Ishikawa (cell line): ENCODE data around the gene KCNJ8.

Experiments used
- EGR1 ChIP-seq: IDR thresholded peaks from 2 replicates; pipeline ENCODE4 v1.6.1; 2012
- FOXM1 ChIP-seq: IDR thresholded peaks from 2 replicates; pipeline ENCODE4 v1.6.1; 2012; ENCODE audit warnings: low read depth, borderline replicate concordance
- RAD21 ChIP-seq: IDR thresholded peaks from 2 replicates; pipeline ENCODE4 v1.6.1; 2012; ENCODE audit warnings: low read depth
- REST ChIP-seq: IDR thresholded peaks from 2 replicates; pipeline ENCODE4 v1.6.1; 2012; ENCODE audit warnings: low read depth, mild to moderate bottlenecking
- TAF1 ChIP-seq: IDR thresholded peaks from 2 replicates; pipeline ENCODE4 v1.6.1; 2012; ENCODE audit warnings: low read depth, mild to moderate bottlenecking
- TCF12 ChIP-seq: IDR thresholded peaks from 2 replicates; pipeline ENCODE4 v1.6.1; 2012; ENCODE audit warnings: low read depth

GRCh38 chr12:21815306-21816062, 41.0 kb upstream of the KCNJ8 start:
- TF ChIP-seq RAD21, result no peak
- TF ChIP-seq REST, result no peak
- TF ChIP-seq TAF1, result no peak
- TF ChIP-seq TCF12, result no peak
- no peak for TF ChIP-seq EGR1
- no peak for TF ChIP-seq FOXM1
